ENCODE measurements around the gene GFPT2. TPM values are rescaled to one million over a fixed set of nuclear protein-coding genes. Genes with fewer than 3 reads are reported as not detected.

The GFPT2 gene
- total RNA-seq, 4 donors from 2014 or later = 5.5 to 15.6 (median 6.4) TPM; not detected in 1

DNA sequence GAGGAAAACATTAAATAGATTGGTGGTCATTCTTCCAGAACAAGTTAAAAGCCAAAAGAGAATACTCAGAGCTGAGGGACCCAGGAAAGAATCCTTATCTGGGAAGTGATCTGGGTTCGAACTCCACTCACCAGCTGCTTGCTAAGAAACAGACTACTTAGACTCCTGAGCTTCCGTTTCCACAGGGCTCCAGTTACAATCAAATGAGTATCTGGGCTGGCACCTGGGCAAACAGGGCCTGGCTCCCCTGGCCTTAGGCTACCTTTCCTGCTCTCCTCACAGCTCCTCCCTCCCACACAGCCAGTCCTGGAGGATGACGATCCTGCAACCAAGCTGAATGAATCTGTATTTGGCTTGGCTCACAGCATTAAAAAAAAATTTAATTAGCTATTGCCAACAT is 63.7 kb downstream of the GFPT2 start:
- DNase-seq = no peak
- TF ChIP-seq CTCF (IDR thresholded peaks at IDR 0.05) (no peak), POLR2A (IDR thresholded peaks at IDR 0.05) (no peak)
- Histone ChIP-seq H3K9me3 (no peaks in the 10 kb centered on the region), H3K4me1 (peaks cover 13 to 56% (median 22%) of the 10 kb centered on the region in 3 donors), H3K36me3 (peaks cover 0 to 6% (median 0%) of the 10 kb centered on the region in 3 donors), H3K27ac (no peak overlapping the region), H3K4me3 (no peak overlapping the region), H3K27me3 (no peaks in the 10 kb centered on the region)
- 32 to 61% methylated on average over 3 of the region's 3 CpGs for WGBS, 2 donors
- intact Hi-C loops (cut with DNase I) = no loop called here

GRCh38 chr5:180287868-180288267 is 65.3 kb downstream of the GFPT2 start:
- H3K9me3 ChIP-seq = no peaks in the 10 kb centered on the region
- no peak for DNase-seq
- peaks cover 8 to 41% (median 17%) of the 10 kb centered on the region in 3 donors for H3K4me1 ChIP-seq
- H3K36me3 ChIP-seq = peaks cover 0 to 19% (median 0%) of the 10 kb centered on the region in 3 donors
- intact Hi-C loops (cut with DNase I) = no loop called here
- no peak overlapping the region for H3K4me3 ChIP-seq
- H3K27me3 ChIP-seq = no peaks in the 10 kb centered on the region
- WGBS, 2 donors = 84 to 91% methylated on average over 7 of the region's 7 CpGs
- TF ChIP-seq CTCF (IDR thresholded peaks at IDR 0.05) (no peak), POLR2A (IDR thresholded peaks at IDR 0.05) (no peak)
- no peak overlapping the region for H3K27ac ChIP-seq

- Histone ChIP-seq H3K27me3 (no peaks in the 10 kb centered on the region), H3K36me3 (peaks cover 0 to 24% (median 0%) of the 10 kb centered on the region in 3 donors), H3K27ac (no peak overlapping the region), H3K4me3 (no peak overlapping the region), H3K9me3 (no peaks in the 10 kb centered on the region), H3K4me1 (peaks cover 7 to 37% (median 14%) of the 10 kb centered on the region in 3 donors)
- intact Hi-C loops (cut with DNase I) = no loop called here
- TF ChIP-seq POLR2A (IDR thresholded peaks at IDR 0.05) = no peak
- TF ChIP-seq CTCF (IDR thresholded peaks at IDR 0.05) = no peak
- no peak for DNase-seq
- WGBS, 2 donors = 85 to 93% methylated on average over 2 of the region's 2 CpGs
Observed at GRCh38 chr5:180287404-180287803, 65.7 kb downstream of the GFPT2 start.

- no peak overlapping the region for H3K27ac ChIP-seq
- no peak overlapping the region for H3K4me3 ChIP-seq
- H3K4me1 ChIP-seq = peaks cover 0 to 15% (median 0%) of the 10 kb centered on the region in 3 donors
- DNase-seq = no peak
- H3K27me3 ChIP-seq = no peaks in the 10 kb centered on the region
- intact Hi-C loops (cut with DNase I) = no loop called here
- H3K9me3 ChIP-seq = peaks cover 0 to 2% (median 0%) of the 10 kb centered on the region in 3 donors
- peaks cover 0 to 53% (median 0%) of the 10 kb centered on the region in 3 donors for H3K36me3 ChIP-seq
- TF ChIP-seq POLR2A (IDR thresholded peaks at IDR 0.05) = no peak
- no peak for TF ChIP-seq CTCF (IDR thresholded peaks at IDR 0.05)
- 79% methylated on average over 7 to 10 of the region's 10 CpGs for WGBS, 2 donors
Observed at GRCh38 chr5:180284149-180284548, 69.0 kb downstream of the GFPT2 start.

GRCh38 chr5:180283026-180283615 is 70.0 kb downstream of the GFPT2 start:
- Histone ChIP-seq H3K9me3 (peaks cover 0 to 7% (median 0%) of the 10 kb centered on the region in 3 donors), H3K27me3 (no peaks in the 10 kb centered on the region), H3K4me1 (peaks cover 0 to 9% (median 0%) of the 10 kb centered on the region in 3 donors), H3K4me3 (no peak overlapping the region), H3K27ac (no peak overlapping the region), H3K36me3 (peaks cover 0 to 64% (median 0%) of the 10 kb centered on the region in 3 donors)
- DNase-seq = no peak
- no peak for TF ChIP-seq POLR2A (IDR thresholded peaks at IDR 0.05)
- no peak for TF ChIP-seq CTCF (IDR thresholded peaks at IDR 0.05)
- 70 to 73% methylated on average over 10 of the region's 10 CpGs for WGBS, 2 donors
- intact Hi-C loops (cut with DNase I) = no loop called here

Data from esophagus squamous epithelium (tissue), 5 donors.